Stimulated activated CD4-positive, alpha-beta T cell treated with anti-CD3 and anti-CD28 coated beads, Interleukin-15, amount 100 ng/mL, for 1 hour (primary cell): ENCODE measurements around the gene ZNF335.

Source experiments
- DNase-seq, 2 donors: peaks; one replicate each; pipeline ENCODE4 v3.0.0-alpha.2; 2020; ENCODE audit warnings: low read depth in 1 of 2, low spot score in 1 of 2

ZNF335 gene

DNA sequence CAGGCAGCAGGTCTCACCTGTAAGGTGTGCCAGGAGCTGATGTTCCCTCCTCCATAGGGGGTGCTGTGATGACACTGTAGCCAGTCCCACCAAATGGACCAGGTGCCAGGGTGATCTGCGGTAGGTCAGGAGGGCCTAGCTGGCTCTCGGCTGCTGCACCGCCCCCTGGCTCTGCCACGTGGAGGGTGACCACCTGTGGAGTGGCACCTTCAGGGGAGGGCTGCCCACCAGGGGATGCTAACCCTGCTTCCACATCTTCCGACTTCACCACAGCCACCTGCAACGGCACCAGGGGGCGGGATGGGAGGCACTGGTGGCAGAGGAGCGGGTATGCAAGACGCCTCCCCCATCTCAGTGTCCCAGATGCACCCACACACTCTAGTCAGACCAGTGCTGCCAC is 18.3 kb downstream of the ZNF335 start:
- no peak for DNase-seq

DNA sequence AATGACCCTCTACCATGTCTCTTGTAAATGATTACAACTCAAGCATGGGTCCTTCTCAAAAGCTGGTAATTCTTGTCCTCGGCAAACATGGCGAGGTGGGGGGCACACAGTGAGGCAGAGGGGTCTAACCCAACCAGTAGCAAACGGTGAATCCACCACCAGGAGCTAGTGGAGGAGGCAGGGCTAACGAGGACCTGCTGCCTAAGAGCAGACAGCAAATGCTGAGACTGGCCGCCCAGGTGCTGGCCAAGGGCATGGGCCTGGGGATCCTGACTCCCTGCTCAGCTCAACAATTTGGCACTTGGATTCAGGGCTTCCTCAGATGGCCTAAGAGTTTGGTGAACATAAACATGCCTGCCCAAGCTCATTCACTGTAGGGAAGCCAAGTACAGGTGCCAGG is 19.1 kb downstream of the ZNF335 start:
- DNase-seq, result no peak

- no peak for DNase-seq
These were observed 19.8 kb downstream of the ZNF335 start for GRCh38 chr20:45951925-45952834.

GRCh38 chr20:45950330-45950646 is 21.7 kb downstream of the ZNF335 start:
- no peak for DNase-seq

DNA sequence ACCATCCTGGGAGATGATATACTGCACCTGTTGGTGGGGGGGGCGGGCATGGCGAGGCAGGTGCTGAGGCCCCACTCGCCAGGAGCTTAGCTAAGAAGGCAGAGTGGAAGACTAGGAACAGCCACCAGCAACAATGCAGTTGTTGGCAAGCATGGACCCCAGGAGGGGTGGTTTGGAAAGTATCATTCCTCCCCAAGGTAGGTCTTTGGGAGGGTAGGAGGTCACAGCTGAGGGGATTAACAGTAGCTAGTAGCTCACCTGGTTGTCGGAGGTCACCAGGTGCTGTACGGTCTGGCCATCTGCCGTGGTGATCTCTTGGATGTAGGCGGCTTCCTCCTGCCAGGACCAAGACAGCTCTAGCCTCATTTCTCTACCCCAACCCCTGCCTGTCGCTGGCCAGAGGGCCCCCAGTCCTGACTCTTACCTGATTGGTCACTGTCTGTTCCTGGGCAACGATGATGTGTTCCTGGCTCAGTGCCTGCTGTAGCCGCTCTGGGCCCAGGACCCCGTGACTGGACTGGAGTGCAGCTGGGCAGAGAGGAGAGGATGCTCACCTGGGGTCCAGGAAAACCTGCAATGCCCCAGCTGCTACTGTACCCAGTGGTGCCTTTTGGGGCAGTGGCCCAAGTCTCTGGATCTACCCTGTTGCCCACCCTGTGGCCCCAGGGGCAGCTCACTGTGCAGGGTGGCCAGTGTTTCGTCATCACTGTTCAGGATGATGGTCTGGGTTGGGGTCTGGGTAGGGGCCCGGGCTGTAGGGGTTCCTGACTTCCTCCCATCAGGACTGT is 22.3 kb downstream of the ZNF335 start:
- no peak for DNase-seq

- DNase-seq, result no peak
These were observed 23.1 kb downstream of the ZNF335 start for GRCh38 chr20:45948742-45949541.

DNA sequence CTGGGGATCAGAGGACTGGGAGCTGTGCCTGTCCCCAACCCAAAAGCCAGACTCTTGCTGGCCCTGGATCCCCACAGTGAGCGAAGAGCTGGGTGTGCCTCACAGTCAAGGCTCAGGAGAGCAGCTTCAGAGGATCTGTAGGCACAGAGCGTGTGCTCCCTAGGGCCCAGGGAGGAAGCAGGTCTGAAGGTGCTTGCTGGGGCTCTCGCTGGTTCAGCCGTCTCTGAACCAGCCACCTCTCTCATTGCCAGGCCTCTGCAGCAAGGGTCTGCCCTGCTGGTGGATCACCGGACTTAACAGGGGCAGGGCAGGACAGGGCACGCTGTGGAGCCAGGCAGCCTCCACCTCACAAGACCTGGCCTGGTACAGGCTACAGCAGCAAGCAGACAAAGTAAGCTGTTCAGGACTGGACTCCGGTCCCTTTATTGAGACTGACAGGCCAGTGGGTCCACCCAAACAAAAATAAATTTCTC is 23.7 kb downstream of the ZNF335 start:
- DNase-seq, result no peak

- DNase-seq, result no peak
These were observed 24.7 kb downstream of the ZNF335 start for GRCh38 chr20:45947110-45947866.

DNA sequence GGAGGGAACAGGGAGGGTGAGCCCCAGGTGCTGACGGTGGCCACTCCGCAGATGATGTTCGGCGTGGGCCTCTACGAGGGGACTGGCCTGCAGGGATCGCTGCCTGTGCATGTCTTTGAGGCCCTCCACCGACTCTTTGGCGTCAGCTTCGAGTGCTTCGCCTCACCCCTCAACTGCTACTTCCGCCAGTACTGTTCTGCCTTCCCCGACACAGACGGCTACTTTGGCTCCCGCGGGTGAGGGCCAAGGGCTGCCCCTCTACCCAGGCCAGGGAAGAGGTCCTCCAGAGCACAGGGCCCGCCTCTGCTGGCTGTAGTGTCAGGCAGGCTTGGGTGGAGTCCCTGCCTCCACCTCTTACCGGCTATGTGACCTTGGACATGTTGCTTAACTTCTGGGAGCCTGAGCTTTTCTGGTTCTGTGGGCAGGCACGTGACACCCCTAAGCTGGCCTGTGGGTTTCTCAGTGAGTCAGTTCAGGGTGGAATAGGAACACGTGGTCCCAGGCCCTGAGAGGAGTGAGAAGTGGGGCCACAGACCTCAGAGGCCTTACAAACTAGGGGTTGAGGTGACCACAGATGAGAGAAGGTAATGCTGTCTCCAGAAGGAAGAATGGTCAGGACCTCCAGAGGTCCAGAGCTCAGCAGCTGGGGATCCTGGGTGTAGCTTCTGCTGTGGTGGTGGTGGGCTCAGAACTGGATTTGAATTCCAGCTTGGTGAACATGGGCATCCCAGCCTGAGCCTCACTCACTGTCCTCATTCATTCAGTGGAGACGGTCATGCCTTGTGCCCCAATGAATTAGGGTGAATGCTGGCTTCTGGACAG is 25.6 kb downstream of the ZNF335 start:
- no peak for DNase-seq

GRCh38 chr20:45945678-45946148 is 26.3 kb downstream of the ZNF335 start:
- no peak for DNase-seq

GRCh38 chr20:45944965-45945677 is 26.9 kb downstream of the ZNF335 start:
- DNase-seq, result no peak

GRCh38 chr20:45944151-45944964 is 27.6 kb downstream of the ZNF335 start:
- no peak for DNase-seq

DNA sequence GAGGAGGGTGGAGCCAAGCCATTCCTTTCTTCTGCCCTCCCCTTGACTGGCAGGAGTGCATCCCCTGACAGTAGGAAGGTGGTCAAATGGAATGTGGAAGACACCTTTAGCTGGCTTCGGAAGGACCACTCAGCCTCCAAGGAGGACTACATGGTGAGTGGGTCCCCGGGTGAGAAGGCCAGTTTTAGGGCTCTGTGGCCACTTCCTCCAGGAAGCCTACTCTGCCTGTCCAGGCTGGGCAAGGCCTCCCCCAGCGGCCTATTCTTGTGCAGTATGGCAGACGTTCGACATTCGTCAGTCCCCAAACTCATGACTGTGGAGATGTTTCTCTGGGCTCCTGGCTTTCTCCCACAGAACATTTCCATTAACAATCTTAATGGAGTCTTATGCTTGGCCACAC is 28.4 kb downstream of the ZNF335 start:
- no peak for DNase-seq

- DNase-seq, result no peak
These were observed 31.5 kb downstream of the ZNF335 start for GRCh38 chr20:45940469-45940868.

- no peak for DNase-seq
These were observed 31.9 kb downstream of the ZNF335 start for GRCh38 chr20:45940053-45940452.

- DNase-seq, result no peak
These were observed 33.1 kb downstream of the ZNF335 start for GRCh38 chr20:45938727-45939438.

DNA sequence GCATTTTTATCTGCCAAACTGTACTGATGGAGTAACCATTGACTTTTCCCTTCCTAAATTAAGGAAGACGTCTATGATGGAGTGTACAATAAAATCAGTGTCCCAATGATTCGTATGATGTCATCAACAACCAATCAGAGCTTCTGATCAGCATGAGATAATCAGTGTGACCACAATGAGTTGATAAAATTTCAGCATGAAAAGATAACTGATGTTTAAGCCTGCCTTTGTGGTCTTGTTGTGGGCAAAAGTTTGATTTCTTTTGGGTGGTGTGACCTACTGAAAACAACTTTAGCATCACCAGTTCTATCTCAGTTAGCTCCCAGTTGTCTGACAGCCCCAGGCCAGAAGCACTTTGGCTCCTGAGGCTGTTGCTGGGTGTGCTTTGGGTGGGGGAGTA is 34.2 kb downstream of the ZNF335 start:
- DNase-seq, result no peak
